HK-2 (cell line): ENCODE data around the gene KIF1A.
"Not testable (repeated sequence)": the region's sequence is repeated elsewhere in the genome, so short reads cannot be mapped to it uniquely, and the experiment has no call there.

Source experiments
- DNase-seq: peaks from one replicate; pipeline ENCODE4 v3.0.0-alpha.2; 2018; ENCODE audit not compliant: unreplicated experiment

KIF1A gene

GRCh38 chr2:240787521-240788472 is 32.2 kb downstream of the KIF1A start:
- no peak for DNase-seq

- DNase-seq = no peak
These were observed 33.1 kb downstream of the KIF1A start for GRCh38 chr2:240786871-240787311.

GRCh38 chr2:240786355-240786841 is 33.6 kb downstream of the KIF1A start:
- DNase-seq = no peak

GRCh38 chr2:240785424-240786335 is 34.3 kb downstream of the KIF1A start:
- DNase-seq = no peak

- no peak for DNase-seq
These were observed 35.2 kb downstream of the KIF1A start for GRCh38 chr2:240784629-240785423.

- no peak for DNase-seq
These were observed 36.0 kb downstream of the KIF1A start for GRCh38 chr2:240783819-240784621.

GRCh38 chr2:240782886-240783818 is 36.9 kb downstream of the KIF1A start:
- no peak for DNase-seq

- DNase-seq = no peak
These were observed 37.7 kb downstream of the KIF1A start for GRCh38 chr2:240782221-240782885.

- DNase-seq = no peak
These were observed 38.4 kb downstream of the KIF1A start for GRCh38 chr2:240781471-240782220.

GRCh38 chr2:240780023-240780700 is 39.9 kb downstream of the KIF1A start:
- DNase-seq = no peak

GRCh38 chr2:240779250-240779832 is 40.7 kb downstream of the KIF1A start:
- not testable (repeated sequence) for DNase-seq

GRCh38 chr2:240778426-240778825 is 41.6 kb downstream of the KIF1A start:
- DNase-seq = no peak

- DNase-seq = no peak
These were observed 42.4 kb downstream of the KIF1A start for GRCh38 chr2:240777456-240778212.

- no peak for DNase-seq
These were observed 44.1 kb downstream of the KIF1A start for GRCh38 chr2:240775905-240776304.

- DNase-seq = no peak
These were observed 45.2 kb downstream of the KIF1A start for GRCh38 chr2:240774856-240775255.

- no peak for DNase-seq
These were observed 50.9 kb downstream of the KIF1A start for GRCh38 chr2:240769096-240769495.
